ENCODE measurements around the gene BGN.

The BGN gene

GRCh38 chrX:153475271-153475670 lies 19.5 kb upstream of the BGN start:
- TF ChIP-seq YY1 (IDR thresholded peaks at IDR 0.05; ENCODE audit: low read depth) (no peak), RAD21 (IDR thresholded peaks at IDR 0.05; ENCODE audit: low read depth) (no peak), TAF1 (IDR thresholded peaks at IDR 0.05; ENCODE audit: low read depth) (no peak), USF1 (IDR thresholded peaks at IDR 0.05) (no peak), NFIC (IDR thresholded peaks at IDR 0.05) (no peak), CREB1 (IDR thresholded peaks at IDR 0.05; ENCODE audit: low read depth) (no peak), MAX (IDR thresholded peaks at IDR 0.05) (no peak), ZBTB7A (IDR thresholded peaks at IDR 0.05; ENCODE audit: low read depth) (no peak), EGR1 (IDR thresholded peaks at IDR 0.05) (no peak), FOXM1 (IDR thresholded peaks at IDR 0.05; ENCODE audit: borderline replicate concordance, low read depth) (no peak), REST (IDR thresholded peaks at IDR 0.05; ENCODE audit: low read depth) (no peak), TCF12 (IDR thresholded peaks at IDR 0.05; ENCODE audit: low read depth) (no peak), CEBPB (IDR thresholded peaks at IDR 0.05) (no peak)

GRCh38 chrX:153475751-153476281 lies 19.0 kb upstream of the BGN start:
- no peak for TF ChIP-seq FOXM1 (IDR thresholded peaks at IDR 0.05; ENCODE audit: borderline replicate concordance, low read depth)
- TF ChIP-seq YY1 (IDR thresholded peaks at IDR 0.05; ENCODE audit: low read depth): no peak
- no peak for TF ChIP-seq TEAD4 (IDR thresholded peaks at IDR 0.05)
- TF ChIP-seq CEBPB (IDR thresholded peaks at IDR 0.05): no peak
- TF ChIP-seq EGR1 (IDR thresholded peaks at IDR 0.05): no peak
- TF ChIP-seq ZBTB7A (IDR thresholded peaks at IDR 0.05; ENCODE audit: low read depth): no peak
- TF ChIP-seq MAX (IDR thresholded peaks at IDR 0.05): no peak
- TF ChIP-seq USF1 (IDR thresholded peaks at IDR 0.05): no peak
- TF ChIP-seq EP300 (IDR thresholded peaks at IDR 0.05; ENCODE audit: borderline replicate concordance): no peak

GRCh38 chrX:153476666-153477363 lies 18.0 kb upstream of the BGN start:
- TF ChIP-seq NFIC (IDR thresholded peaks at IDR 0.05): no peak

- TF ChIP-seq ZBTB7A (IDR thresholded peaks at IDR 0.05; ENCODE audit: low read depth): no peak
- TF ChIP-seq FOXM1 (IDR thresholded peaks at IDR 0.05; ENCODE audit: borderline replicate concordance, low read depth): no peak
Measured at GRCh38 chrX:153477364-153477857, 17.4 kb upstream of the BGN start.

GRCh38 chrX:153477901-153478300 lies 16.9 kb upstream of the BGN start:
- TF ChIP-seq EP300 (IDR thresholded peaks at IDR 0.05; ENCODE audit: borderline replicate concordance) (no peak), TAF1 (IDR thresholded peaks at IDR 0.05; ENCODE audit: low read depth) (no peak), MAX (IDR thresholded peaks at IDR 0.05) (no peak), CREB1 (IDR thresholded peaks at IDR 0.05; ENCODE audit: low read depth) (no peak), RAD21 (IDR thresholded peaks at IDR 0.05; ENCODE audit: low read depth) (no peak), TCF12 (IDR thresholded peaks at IDR 0.05; ENCODE audit: low read depth) (no peak), YY1 (IDR thresholded peaks at IDR 0.05; ENCODE audit: low read depth) (no peak), TEAD4 (IDR thresholded peaks at IDR 0.05) (no peak)

- no peak for TF ChIP-seq TCF12 (IDR thresholded peaks at IDR 0.05; ENCODE audit: low read depth)
Measured at GRCh38 chrX:153478746-153479145, 16.0 kb upstream of the BGN start.

GRCh38 chrX:153481043-153481442 lies 13.7 kb upstream of the BGN start:
- TF ChIP-seq TAF1 (IDR thresholded peaks at IDR 0.05; ENCODE audit: low read depth): no peak
- TF ChIP-seq FOXM1 (IDR thresholded peaks at IDR 0.05; ENCODE audit: borderline replicate concordance, low read depth): no peak
- no peak for TF ChIP-seq ZBTB7A (IDR thresholded peaks at IDR 0.05; ENCODE audit: low read depth)
- TF ChIP-seq REST (IDR thresholded peaks at IDR 0.05; ENCODE audit: low read depth): no peak
- no peak for TF ChIP-seq TCF12 (IDR thresholded peaks at IDR 0.05; ENCODE audit: low read depth)
- TF ChIP-seq CEBPB (IDR thresholded peaks at IDR 0.05): no peak
- no peak for TF ChIP-seq YY1 (IDR thresholded peaks at IDR 0.05; ENCODE audit: low read depth)
- no peak for TF ChIP-seq RAD21 (IDR thresholded peaks at IDR 0.05; ENCODE audit: low read depth)
- no peak for TF ChIP-seq USF1 (IDR thresholded peaks at IDR 0.05)
- no peak for TF ChIP-seq CREB1 (IDR thresholded peaks at IDR 0.05; ENCODE audit: low read depth)
- no peak for TF ChIP-seq MAX (IDR thresholded peaks at IDR 0.05)
- no peak for TF ChIP-seq EP300 (IDR thresholded peaks at IDR 0.05; ENCODE audit: borderline replicate concordance)
- TF ChIP-seq TEAD4 (IDR thresholded peaks at IDR 0.05): no peak
- TF ChIP-seq NFIC (IDR thresholded peaks at IDR 0.05): no peak
- TF ChIP-seq EGR1 (IDR thresholded peaks at IDR 0.05): no peak

Data from Ishikawa (cell line).